Endothelial cell of umbilical vein (primary cell): ENCODE results near the gene OPRD1.

Experiments
- CTCF ChIP-seq, 2 donors: IDR thresholded peaks; 1 replicate in 1 of 2; 2 replicates in 1 of 2; pipeline ENCODE4 v1.5.1; 2011; ENCODE audit warnings: low read length in 2 of 2, mild to moderate bottlenecking in 2 of 2, moderate library complexity in 2 of 2, control low read depth in 1 of 2, inconsistent platforms in 1 of 2, low read depth in 1 of 2; ENCODE audit not compliant: insufficient read depth in 1 of 2; ENCODE audit errors: extremely low read depth in 1 of 2
- EZH2 ChIP-seq: IDR thresholded peaks from 2 replicates; pipeline ENCODE4 v1.6.1; 2012; ENCODE audit warnings: borderline replicate concordance, low read depth, mild to moderate bottlenecking, moderate library complexity, low read length, inconsistent platforms; ENCODE audit not compliant: severe bottlenecking
- FOS ChIP-seq: IDR thresholded peaks from 2 replicates; pipeline ENCODE4 v1.6.1; 2011; ENCODE audit warnings: mild to moderate bottlenecking, low read length, moderate library complexity, borderline replicate concordance; ENCODE audit not compliant: insufficient read depth
- GATA2 ChIP-seq: IDR thresholded peaks from 2 replicates; pipeline ENCODE4 v1.7.0; 2011; ENCODE audit warnings: low read depth, mild to moderate bottlenecking, moderate library complexity, mixed read lengths, low read length; ENCODE audit not compliant: insufficient read length, insufficient read depth
- JUN ChIP-seq: IDR thresholded peaks from 2 replicates; pipeline ENCODE4 v1.6.1; 2011; ENCODE audit warnings: borderline replicate concordance, low read depth; ENCODE audit not compliant: insufficient read length, insufficient read depth
- MAX ChIP-seq: IDR thresholded peaks from 2 replicates; pipeline ENCODE4 v1.6.1; 2011; ENCODE audit not compliant: insufficient read depth, insufficient read length
- POLR2A ChIP-seq: IDR thresholded peaks from 2 replicates; pipeline ENCODE4 v1.6.1; 2012; ENCODE audit warnings: low read depth, mild to moderate bottlenecking, control low read depth, low read length
- POLR2AphosphoS5 ChIP-seq: IDR thresholded peaks from 2 replicates; pipeline ENCODE4 v1.6.1; 2012; ENCODE audit warnings: low read depth, mild to moderate bottlenecking, control low read depth, low read length, moderate library complexity; ENCODE audit not compliant: insufficient read depth

GRCh38 chr1:28845786-28846543 lies 34.0 kb downstream of the OPRD1 start:
- TF ChIP-seq POLR2AphosphoS5 (no peak), CTCF (IDR thresholded peaks at IDR 0.05; ENCODE audit: extremely low read depth in 1 of 2, insufficient read depth in 1 of 2, low read depth in 1 of 2, low read length in 2 of 2) (no peak), POLR2A (no peak), MAX (no peak), EZH2 (no peak), FOS (no peak), JUN (no peak), GATA2 (no peak)
